GM12872 (cell line): ENCODE data around the gene EPN2.

ENCODE experiments used
- TF ChIP-seq, protein P1 (sequence below): IDR thresholded peaks from 3 replicates; pipeline ENCODE4 v1.5.1; 2011; ENCODE audit warnings: low read depth, mild to moderate bottlenecking, low read length, moderate library complexity; ENCODE audit not compliant: insufficient read depth

EPN2 gene

GRCh38 chr17:19375732-19376131, 138.6 kb downstream of the EPN2 start:
- TF ChIP-seq, protein P1, sequence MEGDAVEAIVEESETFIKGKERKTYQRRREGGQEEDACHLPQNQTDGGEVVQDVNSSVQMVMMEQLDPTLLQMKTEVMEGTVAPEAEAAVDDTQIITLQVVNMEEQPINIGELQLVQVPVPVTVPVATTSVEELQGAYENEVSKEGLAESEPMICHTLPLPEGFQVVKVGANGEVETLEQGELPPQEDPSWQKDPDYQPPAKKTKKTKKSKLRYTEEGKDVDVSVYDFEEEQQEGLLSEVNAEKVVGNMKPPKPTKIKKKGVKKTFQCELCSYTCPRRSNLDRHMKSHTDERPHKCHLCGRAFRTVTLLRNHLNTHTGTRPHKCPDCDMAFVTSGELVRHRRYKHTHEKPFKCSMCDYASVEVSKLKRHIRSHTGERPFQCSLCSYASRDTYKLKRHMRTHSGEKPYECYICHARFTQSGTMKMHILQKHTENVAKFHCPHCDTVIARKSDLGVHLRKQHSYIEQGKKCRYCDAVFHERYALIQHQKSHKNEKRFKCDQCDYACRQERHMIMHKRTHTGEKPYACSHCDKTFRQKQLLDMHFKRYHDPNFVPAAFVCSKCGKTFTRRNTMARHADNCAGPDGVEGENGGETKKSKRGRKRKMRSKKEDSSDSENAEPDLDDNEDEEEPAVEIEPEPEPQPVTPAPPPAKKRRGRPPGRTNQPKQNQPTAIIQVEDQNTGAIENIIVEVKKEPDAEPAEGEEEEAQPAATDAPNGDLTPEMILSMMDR, result no peak

GRCh38 chr17:19376811-19377210, 139.6 kb downstream of the EPN2 start:
- TF ChIP-seq, protein P1, result no peak

DNA sequence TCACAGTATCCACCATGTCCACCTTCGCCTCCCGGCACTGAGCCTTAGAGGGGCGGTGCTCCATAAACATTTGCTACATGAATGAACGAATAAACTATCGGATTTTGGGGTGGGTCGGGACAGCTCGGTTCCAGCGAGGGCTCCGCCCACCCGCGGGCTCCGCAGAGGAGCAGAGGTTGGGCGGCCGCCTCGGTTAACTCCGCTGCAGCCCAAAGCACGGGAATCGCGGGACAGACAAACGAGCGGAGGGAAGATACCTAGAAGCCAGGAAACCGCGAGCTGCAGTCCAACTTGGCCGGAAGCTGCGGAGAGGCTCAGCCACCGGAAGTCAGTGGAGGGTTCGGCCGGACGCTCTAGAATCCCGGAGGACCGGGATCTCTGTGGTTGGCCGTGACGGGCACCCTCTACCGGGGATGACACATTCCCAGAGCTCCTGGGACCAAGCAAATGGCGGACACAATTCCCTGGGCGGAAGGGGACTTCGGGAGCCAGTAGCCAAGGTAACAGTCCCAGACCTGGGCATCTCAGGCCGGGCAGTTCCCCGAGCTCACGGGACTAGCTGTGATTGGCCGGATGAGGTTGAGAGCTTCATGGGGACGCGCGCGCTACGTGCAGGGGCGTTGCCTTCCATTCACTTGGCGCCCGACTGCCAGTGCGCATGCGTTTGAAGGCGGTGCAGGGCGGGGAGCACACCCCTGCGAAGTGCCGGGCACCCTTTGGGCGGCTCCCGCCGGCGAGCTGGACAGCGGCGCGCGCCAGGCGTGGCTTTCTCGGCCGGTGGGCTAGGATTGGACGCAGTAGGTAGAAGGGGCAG, 140.6 kb downstream of the EPN2 start:
- TF ChIP-seq, protein P1, result no peak

GRCh38 chr17:19378416-19379360, 141.5 kb downstream of the EPN2 start, which contains the start of gene MAPK7:
Gene MAPK7, plus strand, starts transcription at chr17:19378498. Its CDS starts 403 bp downstream, at chr17:19378901.
- TF ChIP-seq, protein P1, result no peak

GRCh38 chr17:19379361-19380065, 142.3 kb downstream of the EPN2 start:
- TF ChIP-seq, protein P1, result no peak

- TF ChIP-seq, protein P1, result no peak
Observed at GRCh38 chr17:19380481-19381301, 143.5 kb downstream of the EPN2 start.
